Thoracic aorta (tissue), 2 donors: ENCODE measurements around the gene ZNF700. TPM values are rescaled to one million over a fixed set of nuclear protein-coding genes. Genes with fewer than 3 reads are reported as not detected.
A peak's percentile ranks its signal among the peaks of the same experiment; 100 is the strongest.
"Not testable (repeated sequence)": the region's sequence is repeated elsewhere in the genome, so short reads cannot be mapped to it uniquely, and the experiment has no call there.

Source experiments
- ATAC-seq: fragments of 150-250 bp; one replicate; pipeline ENCODE4 v1.8.0; 2017; ENCODE audit warnings: low read depth; ENCODE audit not compliant: insufficient number of reproducible peaks, low FRiP score
- DNase-seq: peaks from one replicate; pipeline ENCODE4 v3.0.0-alpha.2; 2020; ENCODE audit warnings: low spot score
- H3K27ac ChIP-seq, 2 donors: fragments of 200-600 bp; sonication (generic); 1 replicate in 1 of 2; 2 replicates in 1 of 2; pipeline ENCODE4 v1.5.1; 2016; ENCODE audit warnings: mild to moderate bottlenecking in 2 of 2, moderate library complexity in 2 of 2
- H3K27me3 ChIP-seq: fragments of 200-600 bp; sonication (generic); replicated peaks from 2 replicates; pipeline ENCODE4 v1.6.0; 2016; ENCODE audit warnings: mild to moderate bottlenecking; ENCODE audit not compliant: insufficient read depth
- H3K36me3 ChIP-seq: fragments of 200-600 bp; sonication (generic); one replicate; pipeline ENCODE4 v1.5.1; 2016
- H3K4me1 ChIP-seq, 2 donors: fragments of 200-600 bp; sonication (generic); 1 replicate in 1 of 2; 2 replicates in 1 of 2; pipeline versions ENCODE4 v1.5.1 to v1.6.0; 2016; ENCODE audit warnings: low read depth in 2 of 2, mild to moderate bottlenecking in 1 of 2; ENCODE audit not compliant: control insufficient read depth in 1 of 2
- H3K4me3 ChIP-seq: fragments of 200-600 bp; sonication (generic); 2 replicates; pipeline ENCODE4 v1.5.1; 2016; ENCODE audit warnings: mild to moderate bottlenecking
- H3K9me3 ChIP-seq: fragments of 200-600 bp; sonication (generic); 2 replicates; pipeline ENCODE4 v1.5.1; 2016
- total RNA-seq, 2 donors: library from RNA; depleted of rRNA; stranded (reverse); fragments of >200 nt; gene quantifications; one replicate each; pipeline versions ENCODE4 v1.1.0 to v1.2.3, GENCODE V29; 2016
- TF ChIP-seq, protein P1 (sequence below): fragments of 200-600 bp; sonication (generic); IDR thresholded peaks from one replicate; pipeline ENCODE4 v1.5.1; 2019; ENCODE audit warnings: antibody characterized with exemption

Gene ZNF700
- total RNA-seq, 2 donors from 2014 or later, result 12.5 to 20.0 TPM

DNA sequence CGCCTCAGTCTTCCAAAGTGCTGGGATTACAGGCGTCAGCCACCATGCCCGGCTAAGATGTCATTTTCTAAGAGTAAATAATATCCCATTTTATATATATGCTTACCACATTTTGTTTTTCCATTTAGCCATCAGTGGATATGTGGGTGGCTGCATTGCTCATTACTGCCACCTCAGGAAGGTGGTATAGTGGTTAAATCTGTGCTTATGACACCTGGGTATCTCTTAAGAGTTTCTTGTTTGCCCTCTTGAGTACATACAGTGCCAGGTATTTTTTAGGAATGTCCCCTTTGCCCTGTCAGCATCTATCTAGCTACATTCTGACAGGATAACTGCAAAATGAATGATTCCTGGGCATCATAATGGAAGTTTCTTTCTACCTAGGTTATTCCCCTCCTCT lies 22.7 kb upstream of the ZNF700 start:
- Histone ChIP-seq H3K27ac (no peak overlapping the region), H3K27me3 (no peaks in the 10 kb centered on the region)

DNA sequence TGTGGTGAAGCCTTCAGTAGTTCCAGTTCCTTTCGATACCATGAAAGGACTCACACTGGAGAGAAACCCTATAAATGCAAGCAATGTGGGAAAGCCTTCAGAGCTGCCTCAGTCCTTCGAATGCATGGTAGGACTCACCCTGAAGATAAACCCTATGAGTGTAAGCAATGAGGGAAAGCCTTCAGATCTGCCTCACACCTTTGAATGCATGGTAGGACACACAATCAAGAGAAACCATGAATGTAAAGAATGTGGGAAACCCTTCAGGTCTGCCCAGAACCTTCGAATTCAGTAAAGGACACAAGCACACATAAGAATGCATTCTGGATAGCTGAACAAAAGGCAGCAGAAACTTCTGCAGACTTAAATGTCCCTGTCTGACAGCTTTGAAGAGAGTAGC lies 19.0 kb upstream of the ZNF700 start:
- Histone ChIP-seq H3K27me3 (no peaks in the 10 kb centered on the region), H3K27ac (no peak overlapping the region), H3K4me3 (peak overlapping the region; percentile 39), H3K9me3 (peaks cover 93% of the 10 kb centered on the region), H3K4me1 (no peaks in the 10 kb centered on the region), H3K36me3 (peaks cover 29% of the 10 kb centered on the region)
- DNase-seq (no peak), ATAC-seq (no peak)
- TF ChIP-seq, protein P1, sequence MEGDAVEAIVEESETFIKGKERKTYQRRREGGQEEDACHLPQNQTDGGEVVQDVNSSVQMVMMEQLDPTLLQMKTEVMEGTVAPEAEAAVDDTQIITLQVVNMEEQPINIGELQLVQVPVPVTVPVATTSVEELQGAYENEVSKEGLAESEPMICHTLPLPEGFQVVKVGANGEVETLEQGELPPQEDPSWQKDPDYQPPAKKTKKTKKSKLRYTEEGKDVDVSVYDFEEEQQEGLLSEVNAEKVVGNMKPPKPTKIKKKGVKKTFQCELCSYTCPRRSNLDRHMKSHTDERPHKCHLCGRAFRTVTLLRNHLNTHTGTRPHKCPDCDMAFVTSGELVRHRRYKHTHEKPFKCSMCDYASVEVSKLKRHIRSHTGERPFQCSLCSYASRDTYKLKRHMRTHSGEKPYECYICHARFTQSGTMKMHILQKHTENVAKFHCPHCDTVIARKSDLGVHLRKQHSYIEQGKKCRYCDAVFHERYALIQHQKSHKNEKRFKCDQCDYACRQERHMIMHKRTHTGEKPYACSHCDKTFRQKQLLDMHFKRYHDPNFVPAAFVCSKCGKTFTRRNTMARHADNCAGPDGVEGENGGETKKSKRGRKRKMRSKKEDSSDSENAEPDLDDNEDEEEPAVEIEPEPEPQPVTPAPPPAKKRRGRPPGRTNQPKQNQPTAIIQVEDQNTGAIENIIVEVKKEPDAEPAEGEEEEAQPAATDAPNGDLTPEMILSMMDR, result no peak

More for the DNA sequence above, 22.7 kb upstream of the ZNF700 start:
- no peak for ATAC-seq
- H3K9me3 ChIP-seq, result peaks cover 91% of the 10 kb centered on the region
- H3K36me3 ChIP-seq, result peaks cover 29% of the 10 kb centered on the region
- no peak for DNase-seq
- no peak overlapping the region for H3K4me3 ChIP-seq
- H3K4me1 ChIP-seq, result no peaks in the 10 kb centered on the region
- TF ChIP-seq, protein P1, result no peak

DNA sequence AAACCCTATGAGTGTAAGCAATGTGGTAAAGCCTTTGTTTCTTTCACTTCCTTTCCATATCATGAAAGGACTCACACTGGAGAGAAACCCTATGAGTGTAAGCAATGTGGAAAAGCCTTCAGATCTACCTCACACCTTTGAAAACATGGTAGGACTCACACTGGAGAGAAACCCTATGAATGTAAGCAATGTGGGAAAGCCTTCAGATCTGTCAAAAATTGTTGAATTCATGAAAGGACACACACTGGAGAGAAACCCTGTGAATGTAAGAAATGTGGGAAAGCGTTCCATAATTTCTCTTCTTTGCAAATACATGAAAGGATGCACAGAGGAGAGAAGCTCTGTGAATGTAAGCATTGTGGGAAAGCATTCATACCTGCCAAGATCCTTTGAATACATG lies 13.0 kb upstream of the ZNF700 start:
- H3K27ac ChIP-seq, H3K36me3 ChIP-seq, DNase-seq, H3K4me1 ChIP-seq, H3K27me3 ChIP-seq, H3K4me3 ChIP-seq, ATAC-seq: not testable (repeated sequence)
- H3K9me3 ChIP-seq, result peaks cover 70% of the 10 kb centered on the region

DNA sequence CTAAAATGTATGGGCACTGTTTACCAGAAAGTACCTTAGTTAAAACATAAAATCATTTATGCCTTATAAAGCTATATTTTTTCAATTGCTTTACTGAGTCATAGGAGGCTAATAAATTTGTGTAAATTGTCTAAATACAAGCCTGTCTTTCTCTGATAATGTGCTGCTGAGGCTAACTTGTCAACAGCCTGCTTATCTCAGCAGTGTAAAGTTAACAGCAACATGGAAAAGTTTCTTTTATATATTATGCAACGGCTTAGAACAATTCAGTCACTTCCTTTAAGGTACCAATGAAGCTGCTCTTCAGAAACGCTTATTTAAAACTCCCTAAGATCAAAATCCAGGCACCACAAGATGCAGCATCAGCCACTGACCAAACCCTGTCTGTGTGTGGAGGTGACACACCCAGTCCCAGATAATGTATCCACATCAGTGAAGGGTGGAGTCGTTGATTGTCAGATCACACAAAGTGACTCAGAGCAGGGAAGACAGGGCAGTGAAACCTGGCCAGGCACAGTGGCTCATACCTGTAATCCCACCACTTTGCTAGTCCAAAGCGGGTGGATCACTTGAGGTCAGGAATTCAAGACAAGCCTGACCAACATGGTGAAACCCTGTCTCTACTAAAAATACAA lies 10.4 kb upstream of the ZNF700 start:
- peaks cover 44% of the 10 kb centered on the region for H3K9me3 ChIP-seq
- DNase-seq, ATAC-seq: not testable (repeated sequence)

DNA sequence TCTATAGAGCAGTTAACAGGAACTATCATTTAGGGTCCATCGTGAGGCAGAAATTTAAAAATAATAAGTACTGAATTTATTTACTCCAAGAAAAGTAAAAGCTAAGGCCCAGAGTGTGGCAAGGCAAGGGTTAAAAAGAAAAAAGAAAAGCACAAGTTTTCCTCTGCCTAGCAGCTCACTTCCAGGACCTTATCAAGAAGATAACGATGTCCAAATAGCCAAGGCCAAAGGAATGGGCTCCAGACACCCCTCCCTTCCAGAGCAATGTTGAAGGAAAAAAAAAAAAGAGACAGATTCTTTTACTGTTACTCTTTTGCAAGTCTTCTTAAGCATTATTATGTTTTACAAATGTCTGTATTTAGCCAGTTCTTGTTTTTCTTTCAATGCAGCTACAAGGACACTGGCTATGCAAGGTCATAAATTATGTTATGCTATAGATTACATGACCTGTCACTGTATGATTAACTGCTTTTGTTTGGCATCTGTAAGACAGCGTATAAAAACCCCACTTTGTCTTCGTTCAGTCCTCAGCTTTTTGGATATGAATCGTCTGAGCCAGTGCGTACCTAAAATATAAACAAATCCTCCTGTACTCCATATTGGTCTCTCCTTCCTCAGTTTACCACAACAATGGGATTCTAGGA lies 2.9 kb upstream of the ZNF700 start:
- no peak for ATAC-seq

More for the DNA sequence above, 10.4 kb upstream of the ZNF700 start:
- not testable (repeated sequence) for H3K36me3 ChIP-seq, H3K4me3 ChIP-seq, H3K27ac ChIP-seq, H3K27me3 ChIP-seq, H3K4me1 ChIP-seq

DNA sequence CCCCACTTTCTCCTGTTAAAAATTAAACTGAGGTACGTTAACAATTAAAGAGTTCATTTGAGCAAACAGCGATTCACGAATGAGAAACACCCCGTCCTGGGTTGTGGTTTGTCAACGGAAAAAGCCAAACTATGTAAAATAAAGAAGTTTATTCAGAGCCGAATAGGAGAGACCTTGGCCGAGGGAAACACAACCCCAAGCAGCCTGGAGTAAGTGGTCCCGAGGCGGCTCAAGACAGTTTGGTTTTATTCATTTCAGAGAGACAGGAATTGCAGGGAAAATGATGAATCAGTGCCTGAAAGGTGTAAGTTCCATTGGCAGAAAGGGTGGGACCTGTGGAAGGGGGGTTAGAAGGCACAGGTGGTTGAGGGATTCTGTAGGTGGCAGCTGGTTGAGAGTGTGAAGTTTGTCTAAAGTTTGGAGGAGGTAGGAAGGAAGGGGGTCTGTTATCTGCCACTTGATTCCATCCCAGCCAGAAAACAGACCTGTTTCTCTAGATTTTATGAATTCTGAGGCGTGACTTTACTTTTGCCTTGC lies 812 bp downstream of the ZNF700 start:
- H3K36me3 ChIP-seq, ATAC-seq, H3K9me3 ChIP-seq, DNase-seq, H3K27me3 ChIP-seq: not testable (repeated sequence)
- Histone ChIP-seq H3K27ac (peak overlapping the region; percentile 80 to 87), H3K4me3 (peak overlapping the region; percentile 86), H3K4me1 (peaks cover 10 to 25% of the 10 kb centered on the region in 2 donors)

More for the DNA sequence above, 2.9 kb upstream of the ZNF700 start:
- H3K27me3 ChIP-seq, result no peaks in the 10 kb centered on the region
- no peak overlapping the region for H3K27ac ChIP-seq
- TF ChIP-seq, protein P1, result no peak
- H3K4me1 ChIP-seq, result peaks cover 10 to 23% of the 10 kb centered on the region in 2 donors
- H3K4me3 ChIP-seq, result no peak overlapping the region
- H3K36me3 ChIP-seq, result no peaks in the 10 kb centered on the region
- DNase-seq, result no peak
- H3K9me3 ChIP-seq, result no peaks in the 10 kb centered on the region
